Neural cell (in vitro differentiated cells): ENCODE measurements around the gene JADE1. TPM values are rescaled to one million over a fixed set of nuclear protein-coding genes. Genes with fewer than 3 reads are reported as not detected.

Experiments
- H2AFZ ChIP-seq: fragments of 200-600, 300-800 bp; sonication (generic), shearing (Covaris generic); 2 replicates; pipeline ENCODE4 v1.6.0; 2014; ENCODE audit warnings: low read depth, mild to moderate bottlenecking, antibody characterized with exemption, low read length, moderate library complexity
- H3F3A ChIP-seq: fragments of 200-600 bp; shearing (Covaris generic); 2 replicates; pipeline ENCODE4 v1.6.1; 2016; ENCODE audit warnings: mild to moderate bottlenecking, moderate library complexity, mixed read lengths, antibody characterized with exemption, low read length; ENCODE audit not compliant: insufficient read depth, poor library complexity, severe bottlenecking
- H3K27ac ChIP-seq: fragments of 200-600, 300-800 bp; sonication (generic), shearing (Covaris generic); 2 replicates; pipeline ENCODE4 v1.5.1; 2014; ENCODE audit warnings: mild to moderate bottlenecking, low read length, moderate library complexity
- H3K27me3 ChIP-seq: fragments of 300-800, 200-600 bp; sonication (generic), shearing (Covaris generic); 2 replicates; pipeline ENCODE4 v1.6.0; 2014; ENCODE audit warnings: mild to moderate bottlenecking, low read depth, low read length, moderate library complexity; ENCODE audit not compliant: insufficient read depth
- H3K36me3 ChIP-seq: fragments of 300-800, 200-600 bp; sonication (generic), shearing (Covaris generic); 2 replicates; pipeline ENCODE4 v1.5.1; 2014; ENCODE audit warnings: mild to moderate bottlenecking, antibody characterized with exemption, low read length, moderate library complexity; ENCODE audit not compliant: insufficient read depth
- H3K4me2 ChIP-seq: fragments of 300-800, 200-600 bp; sonication (generic), shearing (Covaris generic); 2 replicates; pipeline ENCODE4 v1.6.0; 2014; ENCODE audit warnings: mild to moderate bottlenecking, low read length
- H3K4me3 ChIP-seq: fragments of 300-800, 200-600 bp; sonication (generic), shearing (Covaris generic); 2 replicates; pipeline ENCODE4 v1.5.1; 2014; ENCODE audit warnings: mild to moderate bottlenecking, low read length, moderate library complexity
- H3K79me2 ChIP-seq: fragments of 200-600 bp; shearing (Covaris generic); replicated peaks from 2 replicates; pipeline ENCODE4 v1.6.0; 2014; ENCODE audit warnings: mild to moderate bottlenecking, low read length, moderate library complexity; ENCODE audit not compliant: insufficient read depth
- H3K9ac ChIP-seq: fragments of 300-800, 200-600 bp; sonication (generic), shearing (Covaris generic); 2 replicates; pipeline ENCODE4 v1.6.1; 2016; ENCODE audit warnings: mild to moderate bottlenecking, low read length, mixed read lengths
- H3K9me2 ChIP-seq: fragments of 200-600 bp; shearing (Covaris generic); 2 replicates; pipeline ENCODE4 v1.6.1; 2016; ENCODE audit warnings: mild to moderate bottlenecking, low read length, mixed read lengths; ENCODE audit not compliant: insufficient read depth
- H3K9me3 ChIP-seq: fragments of 200-600, 300-800 bp; sonication (generic), shearing (Covaris generic); 2 replicates; pipeline ENCODE4 v1.6.1; 2016; ENCODE audit warnings: mild to moderate bottlenecking, mixed run types, low read length, moderate library complexity, mixed read lengths
- H4K20me1 ChIP-seq: fragments of 200-600 bp; shearing (Covaris generic); 2 replicates; pipeline ENCODE4 v1.6.1; 2016; ENCODE audit warnings: mild to moderate bottlenecking, mixed run types; ENCODE audit not compliant: insufficient read depth
- EP300 ChIP-seq: fragments of 450-650 bp; conservative IDR thresholded peaks from 2 replicates; pipeline ENCODE4 v1.6.1; 2014; ENCODE audit warnings: antibody characterized with exemption, mild to moderate bottlenecking, moderate library complexity; ENCODE audit not compliant: poor library complexity, severe bottlenecking
- EZH2 ChIP-seq: fragments of 200-600, 300-800 bp; shearing (Covaris generic), sonication (generic); IDR thresholded peaks from 2 replicates; pipeline ENCODE4 v1.6.1; 2014; ENCODE audit warnings: antibody characterized with exemption, low read length, borderline replicate concordance, mild to moderate bottlenecking; ENCODE audit not compliant: insufficient read depth, poor library complexity, severe bottlenecking
- MXI1 ChIP-seq: fragments of 450-650 bp; conservative IDR thresholded peaks from 2 replicates; pipeline ENCODE4 v1.6.1; 2014; ENCODE audit warnings: antibody characterized with exemption, mild to moderate bottlenecking; ENCODE audit not compliant: poor library complexity, severe bottlenecking
- POLR2AphosphoS5 ChIP-seq: IDR thresholded peaks from 2 replicates; pipeline ENCODE4 v1.6.1; 2012
- RAD21 ChIP-seq: fragments of 450-650 bp; conservative IDR thresholded peaks from 2 replicates; pipeline ENCODE4 v1.6.1; 2014; ENCODE audit warnings: antibody characterized with exemption, mild to moderate bottlenecking, moderate library complexity
- SMC3 ChIP-seq: fragments of 450-650 bp; conservative IDR thresholded peaks from 2 replicates; pipeline ENCODE4 v1.6.1; 2014; ENCODE audit warnings: antibody characterized with exemption, mild to moderate bottlenecking, moderate library complexity; ENCODE audit not compliant: poor library complexity
- TAF1 ChIP-seq: IDR thresholded peaks from 2 replicates; pipeline ENCODE4 v1.6.1; 2012; ENCODE audit warnings: low read depth
- polyA plus RNA-seq: library from polyadenylated mRNA; depleted of rRNA; stranded (reverse); fragments of >200 nt; gene quantifications from 2 replicates; pipeline ENCODE4 v1.2.3, GENCODE V29; 2014
- TF ChIP-seq, protein P1 (sequence below): fragments of 450-650 bp; IDR thresholded peaks from 2 replicates; pipeline ENCODE4 v1.5.1; 2014; ENCODE audit warnings: antibody characterized with exemption, mild to moderate bottlenecking, moderate library complexity; ENCODE audit not compliant: poor library complexity, severe bottlenecking
- TF ChIP-seq, protein P2 (sequence below): IDR thresholded peaks from 2 replicates; pipeline ENCODE4 v1.6.1; 2012; ENCODE audit warnings: borderline replicate concordance

JADE1 gene
- polyA plus RNA-seq, 1 donor from 2014 or later: 14.5 TPM

DNA sequence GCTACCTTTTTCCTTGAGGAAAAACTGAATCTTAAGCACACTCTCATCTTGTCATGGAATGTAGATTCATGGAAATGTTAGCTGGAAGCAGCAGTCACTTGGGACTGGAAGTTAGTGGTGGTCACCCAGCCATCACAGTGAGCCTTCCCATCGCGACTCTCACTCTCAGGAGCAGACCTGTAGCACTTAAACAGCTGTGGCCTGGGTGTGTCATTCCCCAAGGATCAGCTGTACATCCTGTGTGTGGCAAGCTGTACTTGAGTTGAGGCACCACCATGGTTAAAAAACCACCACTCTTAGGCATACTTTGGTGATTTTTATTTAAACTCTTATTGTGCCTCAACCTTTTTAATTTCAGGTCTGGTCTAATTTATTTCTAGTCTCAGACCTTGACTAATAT is 46.7 kb downstream of the JADE1 start:
- Histone ChIP-seq H3K9ac (no peak overlapping the region), H3K27ac (no peak overlapping the region), H3K27me3 (no peaks in the 10 kb centered on the region), H3F3A (no peaks in the 10 kb centered on the region), H3K4me2 (no peak overlapping the region), H2AFZ (no peak overlapping the region), H3K79me2 (no peaks in the 10 kb centered on the region), H3K4me3 (no peak overlapping the region), H4K20me1 (no peaks in the 10 kb centered on the region), H3K9me3 (no peaks in the 10 kb centered on the region), H3K36me3 (no peaks in the 10 kb centered on the region), H3K9me2 (no peaks in the 10 kb centered on the region)
- TF ChIP-seq SMC3 (no peak), TAF1 (no peak), MXI1 (no peak), EZH2 (no peak), RAD21 (no peak), POLR2AphosphoS5 (no peak), EP300 (no peak)
- TF ChIP-seq, protein P1, sequence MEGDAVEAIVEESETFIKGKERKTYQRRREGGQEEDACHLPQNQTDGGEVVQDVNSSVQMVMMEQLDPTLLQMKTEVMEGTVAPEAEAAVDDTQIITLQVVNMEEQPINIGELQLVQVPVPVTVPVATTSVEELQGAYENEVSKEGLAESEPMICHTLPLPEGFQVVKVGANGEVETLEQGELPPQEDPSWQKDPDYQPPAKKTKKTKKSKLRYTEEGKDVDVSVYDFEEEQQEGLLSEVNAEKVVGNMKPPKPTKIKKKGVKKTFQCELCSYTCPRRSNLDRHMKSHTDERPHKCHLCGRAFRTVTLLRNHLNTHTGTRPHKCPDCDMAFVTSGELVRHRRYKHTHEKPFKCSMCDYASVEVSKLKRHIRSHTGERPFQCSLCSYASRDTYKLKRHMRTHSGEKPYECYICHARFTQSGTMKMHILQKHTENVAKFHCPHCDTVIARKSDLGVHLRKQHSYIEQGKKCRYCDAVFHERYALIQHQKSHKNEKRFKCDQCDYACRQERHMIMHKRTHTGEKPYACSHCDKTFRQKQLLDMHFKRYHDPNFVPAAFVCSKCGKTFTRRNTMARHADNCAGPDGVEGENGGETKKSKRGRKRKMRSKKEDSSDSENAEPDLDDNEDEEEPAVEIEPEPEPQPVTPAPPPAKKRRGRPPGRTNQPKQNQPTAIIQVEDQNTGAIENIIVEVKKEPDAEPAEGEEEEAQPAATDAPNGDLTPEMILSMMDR: no peak
- TF ChIP-seq, protein P2, sequence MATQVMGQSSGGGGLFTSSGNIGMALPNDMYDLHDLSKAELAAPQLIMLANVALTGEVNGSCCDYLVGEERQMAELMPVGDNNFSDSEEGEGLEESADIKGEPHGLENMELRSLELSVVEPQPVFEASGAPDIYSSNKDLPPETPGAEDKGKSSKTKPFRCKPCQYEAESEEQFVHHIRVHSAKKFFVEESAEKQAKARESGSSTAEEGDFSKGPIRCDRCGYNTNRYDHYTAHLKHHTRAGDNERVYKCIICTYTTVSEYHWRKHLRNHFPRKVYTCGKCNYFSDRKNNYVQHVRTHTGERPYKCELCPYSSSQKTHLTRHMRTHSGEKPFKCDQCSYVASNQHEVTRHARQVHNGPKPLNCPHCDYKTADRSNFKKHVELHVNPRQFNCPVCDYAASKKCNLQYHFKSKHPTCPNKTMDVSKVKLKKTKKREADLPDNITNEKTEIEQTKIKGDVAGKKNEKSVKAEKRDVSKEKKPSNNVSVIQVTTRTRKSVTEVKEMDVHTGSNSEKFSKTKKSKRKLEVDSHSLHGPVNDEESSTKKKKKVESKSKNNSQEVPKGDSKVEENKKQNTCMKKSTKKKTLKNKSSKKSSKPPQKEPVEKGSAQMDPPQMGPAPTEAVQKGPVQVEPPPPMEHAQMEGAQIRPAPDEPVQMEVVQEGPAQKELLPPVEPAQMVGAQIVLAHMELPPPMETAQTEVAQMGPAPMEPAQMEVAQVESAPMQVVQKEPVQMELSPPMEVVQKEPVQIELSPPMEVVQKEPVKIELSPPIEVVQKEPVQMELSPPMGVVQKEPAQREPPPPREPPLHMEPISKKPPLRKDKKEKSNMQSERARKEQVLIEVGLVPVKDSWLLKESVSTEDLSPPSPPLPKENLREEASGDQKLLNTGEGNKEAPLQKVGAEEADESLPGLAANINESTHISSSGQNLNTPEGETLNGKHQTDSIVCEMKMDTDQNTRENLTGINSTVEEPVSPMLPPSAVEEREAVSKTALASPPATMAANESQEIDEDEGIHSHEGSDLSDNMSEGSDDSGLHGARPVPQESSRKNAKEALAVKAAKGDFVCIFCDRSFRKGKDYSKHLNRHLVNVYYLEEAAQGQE: no peak

DNA sequence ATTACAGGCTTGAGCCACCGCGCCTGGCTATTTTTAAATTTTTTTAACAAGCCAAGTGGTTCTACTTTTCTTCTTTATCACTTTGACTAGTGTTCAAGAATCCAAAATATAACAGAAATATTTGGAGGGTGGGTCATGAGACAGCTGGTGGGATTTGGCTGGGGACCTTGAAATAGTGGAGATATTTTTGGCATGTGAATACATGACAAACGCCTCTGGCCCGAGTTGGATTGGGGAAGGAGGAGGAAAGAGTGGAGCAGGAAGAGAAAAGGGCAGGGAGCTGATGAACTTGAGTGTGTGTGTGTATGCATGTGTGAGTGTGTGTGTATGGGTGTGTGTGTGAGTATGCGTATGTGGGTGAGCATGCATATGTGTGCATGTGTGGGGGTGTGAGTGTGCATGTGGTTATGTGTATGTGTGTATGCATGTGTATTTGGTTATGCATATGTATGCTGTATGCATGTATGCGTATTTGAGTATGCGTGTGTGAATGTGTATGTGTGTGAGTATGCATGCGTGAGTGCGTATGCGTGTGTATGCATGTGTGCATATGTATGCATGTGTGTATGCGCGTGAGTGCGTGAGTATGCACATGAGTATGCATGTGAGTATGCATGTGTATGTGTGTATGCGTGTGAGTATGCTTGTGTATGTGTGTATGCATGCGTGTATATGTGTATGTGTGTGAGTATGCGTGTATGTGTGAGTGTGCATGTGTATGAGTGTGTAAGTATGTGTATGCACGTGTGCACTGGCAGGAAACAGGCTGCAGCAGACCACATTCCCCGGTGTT is 49.6 kb downstream of the JADE1 start:
- Histone ChIP-seq H3K9me2 (no peaks in the 10 kb centered on the region), H3K9ac (no peak overlapping the region), H3K27ac (no peak overlapping the region), H3F3A (no peaks in the 10 kb centered on the region), H3K27me3 (no peaks in the 10 kb centered on the region), H2AFZ (no peak overlapping the region), H4K20me1 (no peaks in the 10 kb centered on the region), H3K9me3 (no peaks in the 10 kb centered on the region), H3K79me2 (no peaks in the 10 kb centered on the region), H3K4me2 (no peak overlapping the region), H3K36me3 (no peaks in the 10 kb centered on the region), H3K4me3 (no peak overlapping the region)
- no peak for TF ChIP-seq SMC3
- TF ChIP-seq, protein P1: no peak
- TF ChIP-seq EZH2: no peak
- no peak for TF ChIP-seq RAD21
- TF ChIP-seq EP300: no peak
- no peak for TF ChIP-seq POLR2AphosphoS5
- TF ChIP-seq MXI1: no peak
- TF ChIP-seq, protein P2: no peak
- TF ChIP-seq TAF1: no peak
